Aorta (tissue), 5 donors: ENCODE data around the gene GLYATL1. TPM values are rescaled to one million over a fixed set of nuclear protein-coding genes. Genes with fewer than 3 reads are reported as not detected.

Experiments used
- ATAC-seq: fragments of 200-7000 bp; cut with Tn5 transposase; one replicate; pipeline ENCODE4 v1.9.1; 2022; ENCODE audit warnings: moderate library complexity; ENCODE audit not compliant: low FRiP score
- DNase-seq, 2 donors: peaks; one replicate each; pipeline ENCODE4 v3.0.0-alpha.2; 2020
- H3K27ac ChIP-seq, 2 donors: one replicate each; pipeline ENCODE4 v1.5.1; 2013; ENCODE audit warnings: low read length in 2 of 2, mild to moderate bottlenecking in 2 of 2, moderate library complexity in 2 of 2, control low read depth in 1 of 2, inconsistent platforms in 1 of 2, low read depth in 1 of 2
- H3K27me3 ChIP-seq, 2 donors: one replicate each; pipeline ENCODE4 v1.6.1; 2013; ENCODE audit warnings: control low read depth in 1 of 2, low read length in 1 of 2, mild to moderate bottlenecking in 1 of 2, moderate library complexity in 1 of 2; ENCODE audit not compliant: insufficient read depth in 2 of 2, control insufficient read depth in 1 of 2
- H3K36me3 ChIP-seq, 2 donors: one replicate each; pipeline ENCODE4 v1.6.1; 2013; ENCODE audit warnings: control low read depth in 1 of 2, low read length in 1 of 2, mild to moderate bottlenecking in 1 of 2; ENCODE audit not compliant: insufficient read depth in 2 of 2, control insufficient read depth in 1 of 2
- H3K4me1 ChIP-seq, 2 donors: one replicate each; pipeline ENCODE4 v1.6.1; 2013; ENCODE audit warnings: low read length in 2 of 2, control low read depth in 1 of 2, mild to moderate bottlenecking in 1 of 2, moderate library complexity in 1 of 2; ENCODE audit not compliant: insufficient read depth in 2 of 2, control insufficient read depth in 1 of 2
- H3K4me3 ChIP-seq, 2 donors: one replicate each; pipeline ENCODE4 v1.5.1; 2013; ENCODE audit warnings: low read length in 2 of 2, control low read depth in 1 of 2, mild to moderate bottlenecking in 1 of 2
- H3K9me3 ChIP-seq: one replicate; pipeline ENCODE4 v1.6.1; 2013; ENCODE audit warnings: mild to moderate bottlenecking, low read length; ENCODE audit not compliant: control insufficient read depth
- WGBS, 2 donors: extraction: QIAGEN DNeasy Blood & Tissue Kit; methylation state at CpG; one replicate each; pipeline ENCODE4 v1.1.7; 2013; 5-methylcytosine and 5-hydroxymethylcytosine counted together
- intact Hi-C, 2 donors: fragments of 100-400 bp; cut with DNase I; formaldehyde crosslinking; loops; one replicate each; pipeline versions ENCODE4 v1.14.2 to v1.15.0; 2022
- polyA plus RNA-seq, 2 donors: library from polyadenylated mRNA; stranded (reverse); fragments of 200-250 nt; gene quantifications; one replicate each; pipeline ENCODE4 v1.2.3, GENCODE V29; 2013
- total RNA-seq, 2 donors: library from RNA; stranded (reverse); fragmentation: NEBNext Ultra II Directional; extraction: Animal tissue kit (Norgen Biotek cat#: 25700); gene quantifications; one replicate each; pipeline ENCODE4 v1.2.1, GENCODE V29; 2021
- donor health status: healthy with polysubstance abuse.
- donor health status: Bipolar disorder and iron deficiency.
- donor health status: DM: no; HTN: no; CAD: no.
- donor health status: DM: no; HTN: no; CAD: no.
- donor health status: DM: yes; HTN: yes; CAD: no.

GLYATL1 gene
- total and polyA plus RNA-seq, 4 donors, result not detected

- WGBS, 2 donors, result 3% methylated on average over 5 of the region's 5 CpGs
- DNase-seq (no peak), ATAC-seq (no peak)
- Histone ChIP-seq H3K27ac (no peak overlapping the region), H3K4me1 (peaks cover 0 to 2% of the 10 kb centered on the region in 2 donors), H3K27me3 (no peaks in the 10 kb centered on the region), H3K9me3 (peaks cover 2% of the 10 kb centered on the region), H3K36me3 (no peaks in the 10 kb centered on the region), H3K4me3 (no peak overlapping the region)
- intact Hi-C loops, result no loop called here
Observed at GRCh38 chr11:58923300-58923788, 15.9 kb upstream of the GLYATL1 start.

- 73 to 74% methylated on average over 4 of the region's 4 CpGs for WGBS, 2 donors
Observed at GRCh38 chr11:58924230-58924629, 15.1 kb upstream of the GLYATL1 start.

GRCh38 chr11:58926251-58926650, 13.0 kb upstream of the GLYATL1 start:
- Histone ChIP-seq H3K4me1 (peaks cover 0 to 2% of the 10 kb centered on the region in 2 donors), H3K9me3 (no peaks in the 10 kb centered on the region), H3K27ac (no peak overlapping the region), H3K27me3 (peaks cover 0 to 2% of the 10 kb centered on the region in 2 donors), H3K36me3 (no peaks in the 10 kb centered on the region), H3K4me3 (no peak overlapping the region)
- DNase-seq (no peak), ATAC-seq (no peak)
- intact Hi-C loops, result no loop called here
- WGBS, 2 donors, result 34% methylated on average over 5 of the region's 5 CpGs

More at GRCh38 chr11:58924230-58924629, 15.1 kb upstream of the GLYATL1 start:
- Histone ChIP-seq H3K4me1 (peaks cover 0 to 2% of the 10 kb centered on the region in 2 donors), H3K4me3 (no peak overlapping the region), H3K27ac (no peak overlapping the region), H3K27me3 (no peaks in the 10 kb centered on the region), H3K9me3 (no peaks in the 10 kb centered on the region), H3K36me3 (no peaks in the 10 kb centered on the region)
- ATAC-seq, result no peak
- DNase-seq, result no peak
- intact Hi-C loops, result no loop called here

GRCh38 chr11:58926695-58927094, 12.6 kb upstream of the GLYATL1 start:
- Histone ChIP-seq H3K27ac (no peak overlapping the region), H3K9me3 (no peaks in the 10 kb centered on the region), H3K27me3 (peaks cover 0 to 2% of the 10 kb centered on the region in 2 donors), H3K4me3 (no peak overlapping the region), H3K36me3 (no peaks in the 10 kb centered on the region), H3K4me1 (peaks cover 0 to 2% of the 10 kb centered on the region in 2 donors)
- 39 to 49% methylated on average over 1 of the region's 1 CpG for WGBS, 2 donors
- intact Hi-C loops, result no loop called here
- no peak for ATAC-seq
- DNase-seq, result no peak

GRCh38 chr11:58927393-58928106, 11.7 kb upstream of the GLYATL1 start:
- 3 to 7% methylated on average over 15 of the region's 15 CpGs for WGBS, 2 donors
- Histone ChIP-seq H3K4me1 (peaks cover 0 to 2% of the 10 kb centered on the region in 2 donors), H3K27me3 (peaks cover 0 to 2% of the 10 kb centered on the region in 2 donors), H3K4me3 (no peak overlapping the region), H3K36me3 (no peaks in the 10 kb centered on the region), H3K27ac (no peak overlapping the region), H3K9me3 (no peaks in the 10 kb centered on the region)
- ATAC-seq (peak; percentile 62), DNase-seq (no peak)
- intact Hi-C loops, result no loop called here

- WGBS, 2 donors, result 13 to 16% methylated on average over 6 of the region's 6 CpGs
- Histone ChIP-seq H3K27ac (no peak overlapping the region), H3K9me3 (no peaks in the 10 kb centered on the region), H3K27me3 (peaks cover 0 to 2% of the 10 kb centered on the region in 2 donors), H3K36me3 (no peaks in the 10 kb centered on the region), H3K4me1 (peaks cover 0 to 2% of the 10 kb centered on the region in 2 donors), H3K4me3 (no peak overlapping the region)
- DNase-seq, result no peak
- intact Hi-C loops, result no loop called here
- ATAC-seq, result no peak
Observed at GRCh38 chr11:58928107-58928499, 11.2 kb upstream of the GLYATL1 start.

- H3K27ac ChIP-seq, result no peak overlapping the region
- H3K4me3 ChIP-seq, result no peak overlapping the region
- no peaks in the 10 kb centered on the region for H3K9me3 ChIP-seq
- ATAC-seq (no peak), DNase-seq (no peak)
- intact Hi-C loops, result no loop called here
- H3K27me3 ChIP-seq, result peaks cover 0 to 2% of the 10 kb centered on the region in 2 donors
- peaks cover 0 to 2% of the 10 kb centered on the region in 2 donors for H3K4me1 ChIP-seq
- H3K36me3 ChIP-seq, result no peaks in the 10 kb centered on the region
Observed at GRCh38 chr11:58928691-58929090, 10.6 kb upstream of the GLYATL1 start.

- Histone ChIP-seq H3K4me1 (peaks cover 0 to 2% of the 10 kb centered on the region in 2 donors), H3K36me3 (no peaks in the 10 kb centered on the region), H3K27ac (no peak overlapping the region), H3K27me3 (peaks cover 0 to 2% of the 10 kb centered on the region in 2 donors), H3K4me3 (no peak overlapping the region), H3K9me3 (no peaks in the 10 kb centered on the region)
- DNase-seq, result no peak
- 82 to 89% methylated on average over 2 of the region's 2 CpGs for WGBS, 2 donors
- ATAC-seq, result no peak
- intact Hi-C loops, result no loop called here
Observed at GRCh38 chr11:58930926-58931325, 8.4 kb upstream of the GLYATL1 start.

- DNase-seq (no peak), ATAC-seq (no peak)
- Histone ChIP-seq H3K36me3 (no peaks in the 10 kb centered on the region), H3K4me1 (no peaks in the 10 kb centered on the region), H3K4me3 (no peak overlapping the region), H3K27ac (no peak overlapping the region), H3K27me3 (peaks cover 0 to 2% of the 10 kb centered on the region in 2 donors), H3K9me3 (no peaks in the 10 kb centered on the region)
- intact Hi-C loops, result no loop called here
- 82 to 84% methylated on average over 3 of the region's 3 CpGs for WGBS, 2 donors
Observed at GRCh38 chr11:58933661-58934060, 5.6 kb upstream of the GLYATL1 start.
